ENCODE measurements around the gene MAP3K12. TPM values are rescaled to one million over a fixed set of nuclear protein-coding genes. Genes with fewer than 3 reads are reported as not detected.

Gene MAP3K12
- total RNA-seq, 1 donor from 2014 or later: 37.0 TPM

DNA sequence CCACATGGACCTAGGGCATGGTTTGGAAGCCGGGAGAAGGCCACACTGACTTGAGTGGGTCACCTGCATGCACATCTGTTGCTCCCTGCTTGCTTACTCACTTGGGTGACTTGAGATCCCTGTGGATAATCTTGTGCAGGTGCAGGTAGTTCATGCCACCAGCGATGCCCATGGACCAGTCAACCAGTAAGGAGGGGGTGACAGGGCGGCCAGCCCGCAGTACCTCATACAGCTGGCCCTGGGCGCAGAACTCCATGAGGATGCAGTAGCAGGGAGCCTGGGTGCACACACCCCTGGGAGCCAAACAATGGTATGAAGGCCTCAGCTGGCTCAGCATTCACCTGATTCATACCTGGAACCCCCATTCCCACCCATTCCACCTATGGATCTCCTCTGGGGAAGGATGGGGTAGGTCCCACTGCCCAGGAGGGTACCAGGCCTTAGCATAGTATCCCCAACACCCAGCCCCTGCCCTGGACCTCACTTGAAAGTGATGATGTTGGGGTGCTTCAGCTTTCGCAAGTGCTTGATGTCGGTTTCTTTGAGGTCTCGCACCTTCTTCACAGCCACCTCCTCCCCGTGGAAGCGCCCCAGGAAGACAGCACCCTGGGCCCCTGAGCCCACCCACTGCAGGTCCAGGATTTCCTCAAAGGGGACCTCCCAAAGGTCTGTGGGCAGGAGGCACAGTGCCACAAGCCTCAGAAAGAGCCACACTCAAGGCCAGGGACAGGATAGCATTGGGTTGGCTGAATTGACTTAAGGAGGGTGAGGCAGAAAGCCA lies 13.1 kb downstream of the MAP3K12 start:
- peaks cover 9% of the 10 kb centered on the region for H3K36me3 Mint-ChIP-seq
- peak overlapping the region; percentile 25 for H3K27ac Mint-ChIP-seq
- H3K4me1 Mint-ChIP-seq: peaks cover 3% of the 10 kb centered on the region
- TF ChIP-seq, protein P1, sequence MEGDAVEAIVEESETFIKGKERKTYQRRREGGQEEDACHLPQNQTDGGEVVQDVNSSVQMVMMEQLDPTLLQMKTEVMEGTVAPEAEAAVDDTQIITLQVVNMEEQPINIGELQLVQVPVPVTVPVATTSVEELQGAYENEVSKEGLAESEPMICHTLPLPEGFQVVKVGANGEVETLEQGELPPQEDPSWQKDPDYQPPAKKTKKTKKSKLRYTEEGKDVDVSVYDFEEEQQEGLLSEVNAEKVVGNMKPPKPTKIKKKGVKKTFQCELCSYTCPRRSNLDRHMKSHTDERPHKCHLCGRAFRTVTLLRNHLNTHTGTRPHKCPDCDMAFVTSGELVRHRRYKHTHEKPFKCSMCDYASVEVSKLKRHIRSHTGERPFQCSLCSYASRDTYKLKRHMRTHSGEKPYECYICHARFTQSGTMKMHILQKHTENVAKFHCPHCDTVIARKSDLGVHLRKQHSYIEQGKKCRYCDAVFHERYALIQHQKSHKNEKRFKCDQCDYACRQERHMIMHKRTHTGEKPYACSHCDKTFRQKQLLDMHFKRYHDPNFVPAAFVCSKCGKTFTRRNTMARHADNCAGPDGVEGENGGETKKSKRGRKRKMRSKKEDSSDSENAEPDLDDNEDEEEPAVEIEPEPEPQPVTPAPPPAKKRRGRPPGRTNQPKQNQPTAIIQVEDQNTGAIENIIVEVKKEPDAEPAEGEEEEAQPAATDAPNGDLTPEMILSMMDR (IDR thresholded peaks at IDR 0.05; ENCODE audit: unreplicated experiment): no peak
- H3K27me3 Mint-ChIP-seq (ENCODE audit: low read depth): no peaks in the 10 kb centered on the region
- H3K9me3 Mint-ChIP-seq: no peaks in the 10 kb centered on the region
- DNase-seq (ENCODE audit: low spot score in 2 of 2, unreplicated experiment in 2 of 2): no peak
- no peak overlapping the region for H3K4me3 Mint-ChIP-seq

DNA sequence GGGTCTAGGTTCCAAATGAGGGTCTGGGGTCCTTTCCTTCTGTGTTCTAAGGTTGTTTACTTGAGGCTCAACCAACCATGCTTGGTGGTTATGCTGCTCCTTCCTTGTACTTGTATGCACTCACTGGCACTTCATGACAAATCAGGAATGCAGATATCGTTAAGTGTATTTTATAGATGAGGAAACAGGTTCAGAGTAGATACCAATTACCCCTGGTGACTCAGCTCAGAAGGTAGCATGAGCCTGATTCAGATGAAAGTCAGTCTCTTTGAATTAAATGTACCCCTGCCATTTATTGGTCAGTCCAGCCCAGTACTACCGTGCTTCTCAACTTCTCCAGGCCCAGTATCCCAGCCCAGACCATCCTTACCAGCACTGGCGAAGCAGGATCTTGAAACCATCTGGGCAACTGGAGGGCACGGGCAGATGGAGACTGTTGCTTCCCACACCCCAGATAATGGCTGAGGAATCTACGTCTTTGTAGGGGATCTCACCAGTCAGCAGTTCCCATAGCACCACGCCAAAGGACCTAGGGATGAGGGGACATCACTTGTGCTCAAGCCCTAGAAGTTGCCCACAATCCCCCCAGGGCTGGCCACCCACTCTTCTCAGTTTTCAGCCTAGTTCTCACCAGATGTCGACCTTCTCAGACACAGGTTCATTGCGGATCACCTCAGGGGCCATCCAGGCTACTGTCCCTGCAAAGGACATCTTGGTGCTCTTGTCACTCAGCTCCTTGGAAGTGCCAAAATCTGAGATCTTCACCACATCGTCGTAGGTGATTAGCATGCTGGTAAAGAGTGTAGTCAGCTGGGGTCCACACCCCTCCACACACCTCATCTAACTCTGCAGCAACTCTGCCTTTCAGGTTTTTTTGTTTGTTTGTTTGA lies 14.3 kb downstream of the MAP3K12 start:
- no peaks in the 10 kb centered on the region for H3K9me3 Mint-ChIP-seq
- TF ChIP-seq, protein P1 (IDR thresholded peaks at IDR 0.05; ENCODE audit: unreplicated experiment): no peak
- no peak overlapping the region for H3K4me3 Mint-ChIP-seq
- no peak for DNase-seq (ENCODE audit: low spot score in 2 of 2, unreplicated experiment in 2 of 2)
- peaks cover 3% of the 10 kb centered on the region for H3K4me1 Mint-ChIP-seq
- peak overlapping the region; percentile 61 for H3K27ac Mint-ChIP-seq
- peaks cover 9% of the 10 kb centered on the region for H3K36me3 Mint-ChIP-seq
- no peaks in the 10 kb centered on the region for H3K27me3 Mint-ChIP-seq (ENCODE audit: low read depth)

DNA sequence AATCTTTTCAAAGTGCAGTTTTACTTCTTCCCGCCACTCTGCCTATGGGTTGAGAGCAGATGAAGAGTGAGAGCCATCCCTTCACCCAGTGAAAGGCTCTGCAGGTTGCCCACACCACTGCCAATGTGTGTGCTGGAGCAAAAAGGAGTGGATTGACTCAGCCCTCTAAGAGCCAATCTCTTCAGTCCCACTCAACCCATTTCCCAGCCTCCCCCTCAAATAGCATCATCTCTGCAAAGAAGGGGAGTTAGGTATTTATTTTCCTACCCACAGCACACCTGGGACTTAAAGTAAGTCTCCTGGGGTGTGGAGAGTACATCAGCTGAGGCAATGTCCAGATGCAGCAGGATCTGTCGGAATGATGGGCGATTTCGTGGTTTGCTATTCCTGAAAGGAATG lies 15.3 kb downstream of the MAP3K12 start:
- peaks cover 12% of the 10 kb centered on the region for H3K36me3 Mint-ChIP-seq
- H3K4me1 Mint-ChIP-seq: peaks cover 3% of the 10 kb centered on the region
- H3K4me3 Mint-ChIP-seq: no peak overlapping the region
- peak overlapping the region; percentile 2 for H3K27ac Mint-ChIP-seq
- TF ChIP-seq, protein P1 (IDR thresholded peaks at IDR 0.05; ENCODE audit: unreplicated experiment): no peak
- H3K27me3 Mint-ChIP-seq (ENCODE audit: low read depth): no peaks in the 10 kb centered on the region
- H3K9me3 Mint-ChIP-seq: no peaks in the 10 kb centered on the region
- DNase-seq (ENCODE audit: low spot score in 2 of 2, unreplicated experiment in 2 of 2): no peak

DNA sequence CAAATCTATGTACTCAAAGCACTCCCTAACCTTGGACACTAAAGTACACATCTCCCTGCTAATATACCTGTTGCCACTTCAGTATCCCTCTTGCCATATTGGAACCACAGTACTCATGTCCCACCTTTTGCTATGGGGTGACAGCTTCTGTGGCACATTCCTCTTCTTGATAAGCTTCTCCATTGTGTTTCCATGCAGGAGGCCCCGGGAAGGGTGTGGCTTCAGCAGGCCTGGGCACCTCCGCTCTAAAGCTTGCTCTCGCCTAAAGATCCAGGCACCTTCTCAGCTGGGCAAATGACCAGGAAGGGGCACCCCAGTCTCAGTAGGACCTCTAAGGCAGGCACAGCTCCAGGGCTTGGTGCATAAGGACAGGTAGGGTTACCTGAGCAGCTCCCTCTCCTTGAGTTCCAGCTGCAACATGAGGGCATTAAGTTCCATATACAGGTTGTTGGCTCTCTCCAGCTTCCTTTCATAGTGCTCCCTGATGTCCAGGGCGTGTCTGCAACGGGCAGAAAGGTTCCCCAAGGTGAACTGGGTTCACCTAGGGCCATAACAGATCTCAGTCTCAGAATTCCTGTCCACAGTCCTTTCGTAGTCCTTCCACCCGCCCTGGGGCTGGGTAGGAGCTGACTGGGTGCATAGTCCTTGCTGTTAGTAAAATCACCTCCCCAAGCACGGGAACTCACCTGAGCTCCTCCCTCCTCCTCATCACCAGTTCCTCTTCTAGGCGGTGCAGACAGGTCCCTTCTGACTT lies 15.9 kb downstream of the MAP3K12 start:
- peak overlapping the region; percentile 18 for H3K27ac Mint-ChIP-seq
- no peaks in the 10 kb centered on the region for H3K27me3 Mint-ChIP-seq (ENCODE audit: low read depth)
- H3K36me3 Mint-ChIP-seq: peaks cover 12% of the 10 kb centered on the region
- H3K4me3 Mint-ChIP-seq: no peak overlapping the region
- H3K4me1 Mint-ChIP-seq: peaks cover 3% of the 10 kb centered on the region
- no peak for DNase-seq (ENCODE audit: low spot score in 2 of 2, unreplicated experiment in 2 of 2)
- TF ChIP-seq, protein P1 (IDR thresholded peaks at IDR 0.05; ENCODE audit: unreplicated experiment): no peak
- H3K9me3 Mint-ChIP-seq: no peaks in the 10 kb centered on the region

DNA sequence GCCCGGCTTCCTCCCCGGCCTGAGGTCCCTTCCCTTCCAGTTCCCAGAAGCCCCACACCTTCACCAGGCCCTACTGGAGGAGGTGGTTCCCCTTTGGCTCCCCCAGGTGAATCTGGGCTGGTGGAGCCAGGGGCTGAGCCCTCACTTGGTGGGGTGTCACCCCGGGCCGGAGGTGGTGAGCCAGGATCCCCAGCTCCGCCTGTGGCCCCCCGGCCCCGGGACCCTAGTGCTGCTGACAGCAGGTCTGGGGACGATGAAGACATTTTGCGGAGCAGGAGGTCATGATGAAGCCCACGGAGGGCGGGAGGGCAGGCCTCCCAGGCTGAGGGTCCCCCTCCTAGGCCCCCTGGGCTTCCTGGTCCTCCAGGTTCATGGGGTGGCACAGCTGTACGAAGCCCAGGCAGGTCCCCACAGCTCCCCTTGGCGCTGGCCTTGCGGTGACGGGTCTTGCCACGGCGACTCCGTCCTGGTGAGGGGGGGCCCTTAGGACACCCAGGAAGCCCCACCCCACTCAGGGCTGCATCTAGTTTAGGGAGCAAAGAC lies 16.6 kb downstream of the MAP3K12 start:
- H3K36me3 Mint-ChIP-seq: peaks cover 12% of the 10 kb centered on the region
- no peaks in the 10 kb centered on the region for H3K27me3 Mint-ChIP-seq (ENCODE audit: low read depth)
- no peak for DNase-seq (ENCODE audit: low spot score in 2 of 2, unreplicated experiment in 2 of 2)
- H3K4me3 Mint-ChIP-seq: no peak overlapping the region
- TF ChIP-seq, protein P1 (IDR thresholded peaks at IDR 0.05; ENCODE audit: unreplicated experiment): no peak
- H3K27ac Mint-ChIP-seq: no peak overlapping the region
- no peaks in the 10 kb centered on the region for H3K9me3 Mint-ChIP-seq
- peaks cover 3% of the 10 kb centered on the region for H3K4me1 Mint-ChIP-seq

All from mesothelial cell of epicardium (in vitro differentiated cells).